ENCODE measurements around the gene LRRC58. TPM values are rescaled to one million over a fixed set of nuclear protein-coding genes. Genes with fewer than 3 reads are reported as not detected.
"Not testable (repeated sequence)": the region's sequence is repeated elsewhere in the genome, so short reads cannot be mapped to it uniquely, and the experiment has no call there.

Gene LRRC58
- total RNA-seq, 1 donor from 2014 or later = 17.7 TPM

GRCh38 chr3:120341658-120342346 lies 7.4 kb downstream of the LRRC58 start:
- DNase-seq (ENCODE audit: extremely low read depth, low read depth, low spot score) = no peak

DNA sequence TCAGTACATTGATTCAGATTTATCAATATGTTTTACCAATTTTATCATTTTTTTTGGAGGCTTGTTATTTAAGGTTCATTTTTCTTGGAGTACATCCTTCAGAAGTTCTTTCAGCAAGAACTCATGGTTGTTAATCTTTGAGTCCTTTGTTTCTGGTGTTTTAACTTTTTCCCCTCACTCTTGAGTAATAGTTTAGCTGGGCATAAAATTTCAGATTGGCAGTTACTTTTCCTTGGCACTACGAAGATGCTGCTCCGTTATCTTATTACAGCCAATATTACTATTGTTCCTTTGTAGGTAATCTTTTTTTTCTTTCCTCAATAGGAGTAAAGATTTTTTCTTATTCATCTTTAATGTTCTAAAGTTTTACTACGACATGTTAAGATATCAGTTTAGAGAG lies 9.8 kb downstream of the LRRC58 start:
- no peak for DNase-seq (ENCODE audit: extremely low read depth, low read depth, low spot score)

DNA sequence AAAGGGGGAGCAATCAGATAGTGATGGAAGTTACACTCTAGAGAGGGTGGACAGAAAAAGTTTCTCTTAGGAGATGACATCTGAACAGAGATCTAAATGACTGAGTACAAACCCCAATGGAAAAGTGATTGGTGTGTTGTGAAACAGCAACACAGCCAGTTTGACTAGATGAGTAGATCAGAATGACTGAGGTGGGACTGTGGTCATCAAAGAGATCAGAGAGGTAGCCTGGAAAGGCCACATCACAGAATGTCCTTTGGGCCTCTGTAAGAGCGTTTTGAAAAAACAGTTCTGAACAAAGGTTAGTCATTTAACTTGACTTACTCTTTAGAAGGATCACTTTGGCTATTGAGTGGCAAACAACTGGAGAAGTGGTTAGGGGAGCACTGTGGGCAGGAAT lies 10.6 kb downstream of the LRRC58 start:
- DNase-seq (ENCODE audit: extremely low read depth, low read depth, low spot score) = no peak

DNA sequence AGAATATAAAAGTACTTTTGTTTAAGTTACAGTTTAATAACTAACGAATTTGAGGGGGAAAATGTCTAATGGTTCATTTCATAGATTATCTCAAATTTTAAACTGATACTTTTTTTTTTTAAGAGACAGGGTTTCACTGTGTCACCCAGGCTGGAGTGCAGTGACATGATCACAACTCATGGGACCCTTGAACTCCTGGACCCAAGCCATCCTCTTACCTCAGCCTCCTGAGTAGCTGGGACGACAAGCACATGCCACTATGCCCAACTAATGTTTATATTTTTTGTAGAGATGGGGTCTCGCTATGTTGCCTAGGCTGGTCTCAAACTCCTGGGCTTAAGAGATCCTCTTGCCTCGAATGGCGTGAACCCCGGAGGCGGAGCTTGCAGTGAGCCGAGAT lies 16.5 kb downstream of the LRRC58 start:
- DNase-seq (ENCODE audit: extremely low read depth, low read depth, low spot score) = no peak

GRCh38 chr3:120331076-120331475 lies 18.1 kb downstream of the LRRC58 start:
- no peak for DNase-seq (ENCODE audit: extremely low read depth, low read depth, low spot score)

DNA sequence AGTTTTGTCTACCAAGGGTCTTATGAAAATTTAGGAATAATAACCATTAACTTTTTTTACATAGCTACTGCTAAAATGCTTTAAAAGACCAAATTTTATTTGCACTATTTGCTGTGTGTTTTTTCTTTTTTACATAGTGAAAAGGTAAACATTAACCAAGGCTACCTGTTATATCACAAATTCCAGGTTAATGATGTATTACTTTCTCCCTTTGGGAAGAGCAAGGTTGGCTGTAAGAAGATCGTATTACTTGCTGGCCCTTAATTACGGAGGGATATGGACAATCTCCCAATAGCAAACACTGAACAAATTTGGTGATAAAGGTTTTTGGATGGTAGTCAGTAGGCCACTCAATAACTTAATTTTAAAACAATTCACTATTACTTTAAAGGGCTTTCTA lies 22.4 kb downstream of the LRRC58 start:
- DNase-seq (ENCODE audit: extremely low read depth, low read depth, low spot score) = no peak

DNA sequence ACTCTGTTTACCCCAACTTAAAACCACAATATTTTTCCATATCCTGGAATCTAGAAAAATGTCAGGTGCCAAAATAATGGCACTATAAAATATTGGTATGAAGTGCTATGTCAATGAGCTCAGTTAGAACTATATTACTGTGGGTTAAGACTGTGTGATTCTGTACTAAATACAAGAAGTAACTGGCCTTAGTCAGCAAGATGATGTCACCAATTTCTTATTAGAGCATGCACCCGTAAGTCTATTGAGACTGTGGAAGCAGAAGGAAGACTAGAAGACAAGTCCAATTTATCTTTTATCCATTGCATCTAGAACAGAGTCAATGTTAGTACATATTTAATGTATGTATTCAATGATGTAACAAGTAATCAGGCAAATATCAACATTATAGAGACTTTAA lies 25.0 kb downstream of the LRRC58 start:
- no peak for DNase-seq (ENCODE audit: extremely low read depth, low read depth, low spot score)

DNA sequence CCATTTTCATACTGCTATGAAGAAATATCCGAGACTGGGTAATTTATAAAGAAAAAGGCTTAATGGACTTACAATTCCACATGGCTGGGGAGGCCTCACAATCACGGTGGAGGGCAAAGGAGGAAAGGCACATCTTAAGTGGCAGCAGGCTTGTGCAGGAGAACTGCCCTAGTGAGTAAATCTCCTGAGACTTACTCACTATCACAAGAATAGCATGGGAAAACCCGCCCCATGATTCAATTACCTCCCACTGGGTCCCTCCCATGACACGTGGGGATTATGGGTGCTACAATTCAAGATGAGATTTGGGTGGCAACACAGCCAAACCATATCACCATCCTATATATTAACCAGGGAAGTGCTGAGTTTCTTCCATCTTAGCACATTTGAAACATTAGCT lies 25.4 kb downstream of the LRRC58 start:
- not testable (repeated sequence) for DNase-seq (ENCODE audit: extremely low read depth, low read depth, low spot score)

DNA sequence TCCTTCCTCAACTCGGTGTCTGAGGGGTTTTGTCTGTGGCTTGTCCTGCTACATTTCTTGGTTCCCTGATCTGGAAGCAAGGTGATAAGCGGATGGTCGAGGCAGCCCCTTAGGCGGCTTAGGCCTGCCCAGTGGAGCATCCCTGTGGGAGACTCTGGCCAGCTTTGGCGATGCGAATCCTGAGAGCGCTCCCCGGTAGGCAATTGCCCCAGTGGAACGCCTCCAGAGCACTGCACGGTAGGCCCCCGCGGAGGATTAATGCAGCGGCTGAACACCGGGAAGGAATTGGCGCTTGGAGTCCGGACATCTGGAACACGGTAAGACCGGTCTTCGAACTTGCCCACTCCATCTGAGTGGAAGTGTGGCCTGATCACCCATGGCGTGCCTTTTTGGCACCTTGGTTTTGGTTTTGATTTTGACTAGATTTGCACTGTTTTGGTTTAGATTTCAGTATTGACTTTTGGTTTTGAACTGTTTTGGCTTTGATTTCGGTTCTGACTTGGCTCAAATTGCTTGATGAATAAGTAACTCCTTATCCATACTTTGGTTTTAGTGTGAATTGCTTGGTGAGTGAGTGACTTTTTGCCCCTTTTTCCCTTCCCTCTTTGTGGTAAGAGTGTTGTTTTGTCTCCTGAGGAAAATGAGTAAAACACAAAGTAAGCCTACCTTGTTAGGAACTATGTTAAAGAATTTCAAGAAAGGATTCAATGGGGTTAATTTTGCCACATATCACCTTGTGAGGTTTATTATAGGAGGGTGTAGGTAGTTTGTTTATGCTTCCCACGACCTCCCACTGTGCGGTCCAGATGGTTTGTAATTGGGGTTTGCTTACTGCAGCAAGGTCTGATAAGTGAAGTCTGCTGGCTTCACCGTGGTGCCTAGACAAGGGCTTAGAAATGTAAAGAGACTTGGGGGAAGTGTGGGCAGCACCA lies 37.0 kb downstream of the LRRC58 start:
- DNase-seq (ENCODE audit: extremely low read depth, low read depth, low spot score) = no peak

- DNase-seq (ENCODE audit: extremely low read depth, low read depth, low spot score) = no peak
Observed at GRCh38 chr3:120306519-120307455, 42.4 kb downstream of the LRRC58 start.

DNA sequence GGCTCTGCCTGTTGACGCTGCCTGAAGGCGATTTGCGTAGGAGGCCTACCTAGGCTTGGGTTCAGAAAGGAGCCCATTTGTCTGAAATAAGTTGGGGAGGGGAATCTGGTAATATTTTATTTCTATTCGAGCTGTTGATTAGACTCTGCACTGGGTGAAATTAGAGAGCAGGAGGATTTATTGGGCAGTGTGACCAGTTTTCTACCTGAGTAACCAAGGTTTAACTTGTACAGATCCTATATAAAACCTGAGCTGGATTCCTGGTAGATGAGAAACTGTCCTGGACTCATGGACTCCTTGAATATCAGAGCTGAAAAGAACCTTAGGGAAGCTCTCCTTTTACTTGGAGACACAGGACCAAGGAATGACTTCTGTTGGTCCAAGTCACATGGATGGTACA lies 44.5 kb downstream of the LRRC58 start:
- DNase-seq (ENCODE audit: extremely low read depth, low read depth, low spot score) = no peak

GRCh38 chr3:120302361-120302760 lies 46.8 kb downstream of the LRRC58 start:
- DNase-seq (ENCODE audit: extremely low read depth, low read depth, low spot score) = no peak

GRCh38 chr3:120300971-120301370 lies 48.2 kb downstream of the LRRC58 start:
- DNase-seq (ENCODE audit: extremely low read depth, low read depth, low spot score) = no peak

DNA sequence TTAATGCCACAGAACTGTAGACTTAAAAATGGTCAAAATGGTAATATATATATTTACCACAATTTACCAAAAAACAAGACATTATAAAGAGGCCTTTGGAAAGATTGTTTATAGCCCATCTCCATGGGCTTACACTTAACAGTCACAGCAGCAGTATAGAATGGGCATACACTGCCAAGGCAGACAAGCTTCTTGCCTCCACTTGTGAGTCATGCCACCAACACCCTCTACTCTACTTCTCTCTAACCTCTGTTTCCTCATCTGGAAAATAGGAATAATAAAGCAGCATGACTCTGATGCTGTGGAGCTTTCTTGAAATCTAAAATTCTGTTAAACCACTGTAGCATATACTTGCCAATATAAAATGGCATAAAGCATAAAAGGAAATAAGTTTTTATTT lies 49.8 kb downstream of the LRRC58 start:
- no peak for DNase-seq (ENCODE audit: extremely low read depth, low read depth, low spot score)

DNA sequence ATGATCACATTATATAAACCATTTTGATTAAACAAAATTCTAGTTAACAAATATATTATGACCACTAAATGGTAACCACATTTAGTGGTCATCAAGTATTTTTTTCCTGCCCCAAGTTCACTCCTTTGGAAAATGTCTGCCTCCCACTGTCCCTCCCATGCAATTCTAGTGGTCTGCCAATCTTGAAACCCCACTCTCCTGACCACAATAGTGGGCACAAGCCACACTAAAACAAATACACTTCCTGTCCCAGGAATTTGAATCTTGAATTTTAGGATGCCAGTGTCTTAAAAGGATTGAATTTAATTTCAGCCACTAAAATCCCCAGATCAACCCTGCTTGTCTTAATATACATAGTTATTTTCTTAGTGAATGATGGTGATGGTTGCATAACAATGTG lies 50.2 kb downstream of the LRRC58 start:
- DNase-seq (ENCODE audit: extremely low read depth, low read depth, low spot score) = no peak

- not testable (repeated sequence) for DNase-seq (ENCODE audit: extremely low read depth, low read depth, low spot score)
Observed at GRCh38 chr3:120291552-120291951, 57.6 kb downstream of the LRRC58 start.

- DNase-seq (ENCODE audit: extremely low read depth, low read depth, low spot score) = no peak
Observed at GRCh38 chr3:120289636-120290035, 59.5 kb downstream of the LRRC58 start.

GRCh38 chr3:120286465-120286864 lies 62.7 kb downstream of the LRRC58 start:
- DNase-seq (ENCODE audit: extremely low read depth, low read depth, low spot score) = no peak

DNA sequence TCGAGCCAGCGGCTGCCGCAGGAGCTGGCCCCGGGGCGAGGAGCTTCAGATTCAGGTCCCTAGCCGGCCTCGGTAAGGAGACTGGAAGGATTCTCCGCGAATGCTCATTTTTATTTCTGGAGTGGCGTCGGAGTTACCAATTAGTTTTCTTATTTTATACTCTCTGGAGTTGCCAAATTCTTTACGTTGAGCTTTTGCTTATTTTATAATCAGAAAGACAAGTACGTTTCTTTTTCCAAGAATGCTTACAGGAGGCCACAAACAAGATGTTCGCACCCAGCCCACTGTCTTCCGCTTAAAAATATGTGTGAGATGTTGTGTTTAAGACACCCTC lies 63.7 kb downstream of the LRRC58 start:
- DNase-seq (ENCODE audit: extremely low read depth, low read depth, low spot score) = no peak

DNA sequence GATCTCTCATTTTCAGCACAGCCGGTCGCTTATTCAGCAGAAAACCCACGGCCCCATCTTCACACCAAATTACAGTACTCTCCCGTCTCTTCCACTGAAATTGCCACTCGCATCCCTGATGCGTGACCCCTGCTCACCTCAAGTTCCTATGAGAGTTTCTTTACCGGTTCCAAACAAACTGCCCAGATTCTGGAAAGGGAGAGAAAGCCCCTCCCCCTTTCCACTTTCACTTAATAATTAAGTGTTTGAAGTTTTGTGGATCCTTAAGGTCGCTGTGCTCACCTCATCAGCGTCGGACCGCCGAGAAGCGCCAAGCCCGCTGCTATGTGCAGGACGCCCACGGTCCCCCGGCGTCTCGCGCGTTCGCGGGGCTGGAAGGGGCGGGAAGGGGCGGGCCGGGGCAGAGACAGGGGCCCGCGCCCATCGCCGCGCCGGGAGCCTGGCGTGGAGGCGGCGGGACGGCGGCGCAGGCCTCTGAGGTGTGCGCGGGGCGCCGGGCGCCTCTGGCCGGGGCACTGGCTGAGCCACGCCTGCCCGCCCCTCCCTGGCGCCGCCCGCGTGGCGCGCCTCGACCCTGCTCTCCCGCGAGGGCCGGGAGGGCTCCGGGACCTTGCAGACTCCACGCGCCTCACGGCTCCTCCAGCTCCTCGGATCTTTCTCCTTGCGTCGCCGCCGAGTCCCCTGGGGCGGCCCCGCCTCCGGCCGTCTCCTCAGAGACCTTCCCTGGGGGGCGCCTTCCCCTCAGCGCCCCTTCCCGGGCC lies 64.2 kb downstream of the LRRC58 start, which contains the start of gene GPR156:
Gene GPR156, minus strand, starts transcription at position 476 of the 761 bp plus-strand sequence. CDS start 41,124 bp downstream, outside the sequence.
- DNase-seq (ENCODE audit: extremely low read depth, low read depth, low spot score) = no peak
